Uterus (tissue), 4 donors: ENCODE results near the gene VAMP5. TPM values are rescaled to one million over a fixed set of nuclear protein-coding genes. Genes with fewer than 3 reads are reported as not detected.

Experiments
- DNase-seq, 2 donors: peaks; one replicate each; pipeline ENCODE4 v3.0.0-alpha.2; 2019 to 2020
- H3K27ac ChIP-seq, 2 donors: fragments of 200-600 bp; sonication (generic); 1 replicate in 1 of 2; 2 replicates in 1 of 2; pipeline ENCODE4 v1.5.1; 2016 to 2018
- H3K27me3 ChIP-seq, 2 donors: fragments of 200-600 bp; sonication (generic); one replicate each; pipeline ENCODE4 v1.5.1; 2018 to 2019; ENCODE audit warnings: control low read depth in 1 of 2
- H3K36me3 ChIP-seq, 2 donors: fragments of 200-600 bp; sonication (generic); one replicate each; pipeline ENCODE4 v1.5.1; 2019; ENCODE audit warnings: control low read depth in 1 of 2
- H3K4me1 ChIP-seq, 2 donors: fragments of 200-600 bp; sonication (generic); one replicate each; pipeline ENCODE4 v1.5.1; 2018 to 2019; ENCODE audit warnings: control low read depth in 1 of 2
- H3K4me3 ChIP-seq, 2 donors: fragments of 200-600 bp; sonication (generic); 1 replicate in 1 of 2; 2 replicates in 1 of 2; pipeline ENCODE4 v1.5.1; 2018 to 2019; ENCODE audit warnings: mild to moderate bottlenecking in 1 of 2
- H3K9me3 ChIP-seq, 2 donors: fragments of 200-600 bp; sonication (generic); one replicate each; pipeline ENCODE4 v1.5.1; 2019; ENCODE audit warnings: control low read depth in 1 of 2
- POLR2A ChIP-seq, 2 donors: fragments of 450-650 bp; IDR thresholded peaks; one replicate each; pipeline ENCODE4 v1.6.1; 2016; ENCODE audit warnings: antibody characterized with exemption in 2 of 2, mild to moderate bottlenecking in 1 of 2, moderate library complexity in 1 of 2
- intact Hi-C: fragments of 100-400 bp; cut with DNase I; formaldehyde crosslinking; loops from one replicate; pipeline ENCODE4 v1.15.1; 2023; ENCODE audit warnings: low total_unique reads
- total RNA-seq, 4 donors: library from RNA; depleted of rRNA in 3 of 4; stranded (reverse); fragments of >200 nt in 3 of 4; gene quantifications; one replicate each; pipeline versions ENCODE4 v1.1.0 to v1.2.4, GENCODE V29; 2014 to 2023
- TF ChIP-seq, protein P1 (sequence below), 4 experiments: fragments of 200-600 bp in 2 of 4; fragments of 450-650 bp in 2 of 4; sonication (generic) in 2 of 4; IDR thresholded peaks; one replicate each; pipeline ENCODE4 v1.5.1; 2016 to 2019; ENCODE audit warnings: antibody characterized with exemption in 4 of 4, mild to moderate bottlenecking in 2 of 4, moderate library complexity in 1 of 4
- donor health status: DM: yes; HTN: yes; CAD: no.

Gene VAMP5
- total RNA-seq, 4 donors from 2014 or later: 25.6 to 197 (median 99.5) TPM

DNA sequence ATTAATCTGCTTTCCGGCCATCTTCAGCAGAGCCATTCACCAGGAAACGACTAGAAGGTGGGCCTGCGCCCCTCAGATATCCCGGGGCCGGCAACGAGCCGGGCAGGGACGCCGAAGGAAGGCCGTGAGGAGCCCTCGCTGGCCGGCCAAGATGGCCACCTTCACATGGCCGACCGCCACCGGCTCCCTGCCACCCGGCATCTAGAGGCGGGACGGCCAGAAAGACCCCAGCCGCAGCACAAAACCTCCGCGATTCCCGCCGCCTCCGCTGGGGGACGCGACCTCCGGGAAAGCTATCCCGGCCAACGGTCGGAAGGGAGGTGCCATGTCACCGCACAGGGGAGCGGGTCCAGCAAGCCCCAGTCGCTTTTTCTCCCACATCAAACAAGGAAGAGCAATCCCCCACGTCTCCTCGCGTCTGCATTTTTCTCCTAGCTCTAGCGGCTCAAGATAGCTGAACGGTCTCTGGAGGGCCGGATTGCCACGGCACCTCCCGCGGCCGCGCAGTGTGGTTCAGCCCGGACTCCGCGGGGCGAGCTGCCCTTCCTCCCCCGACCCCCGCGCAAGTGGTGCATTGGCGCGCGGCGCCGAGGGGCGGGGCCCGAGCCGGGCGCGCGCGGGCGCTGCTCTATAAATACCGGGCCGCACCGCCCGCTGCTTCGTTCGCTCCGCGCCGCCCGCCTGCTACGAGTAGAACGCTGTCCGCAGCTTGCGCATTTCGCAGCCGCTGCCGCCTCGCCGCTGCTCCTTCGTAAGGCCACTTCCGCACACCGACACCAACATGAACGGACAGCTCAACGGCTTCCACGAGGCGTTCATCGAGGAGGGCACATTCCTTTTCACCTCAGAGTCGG is 45.5 kb upstream of the VAMP5 start, which contains the start of gene MAT2A:
Gene MAT2A, plus strand, starts transcription at position 662 of the 854 bp plus-strand sequence. Its CDS starts 120 bp downstream, at position 782.
- Histone ChIP-seq H3K4me3 (peak within 1 kb of the TSS; percentile 68 to 78), H3K9me3 (no peaks in the 10 kb centered on the region), H3K4me1 (peaks cover 0 to 11% of the 10 kb centered on the region in 2 donors), H3K27ac (peak within 1 kb of the TSS; percentile 97 to 100), H3K36me3 (no peaks in the 10 kb centered on the region), H3K27me3 (no peaks in the 10 kb centered on the region)
- TF ChIP-seq POLR2A (IDR thresholded peaks at IDR 0.05): peak; percentile 77 to 99
- TF ChIP-seq, protein P1, sequence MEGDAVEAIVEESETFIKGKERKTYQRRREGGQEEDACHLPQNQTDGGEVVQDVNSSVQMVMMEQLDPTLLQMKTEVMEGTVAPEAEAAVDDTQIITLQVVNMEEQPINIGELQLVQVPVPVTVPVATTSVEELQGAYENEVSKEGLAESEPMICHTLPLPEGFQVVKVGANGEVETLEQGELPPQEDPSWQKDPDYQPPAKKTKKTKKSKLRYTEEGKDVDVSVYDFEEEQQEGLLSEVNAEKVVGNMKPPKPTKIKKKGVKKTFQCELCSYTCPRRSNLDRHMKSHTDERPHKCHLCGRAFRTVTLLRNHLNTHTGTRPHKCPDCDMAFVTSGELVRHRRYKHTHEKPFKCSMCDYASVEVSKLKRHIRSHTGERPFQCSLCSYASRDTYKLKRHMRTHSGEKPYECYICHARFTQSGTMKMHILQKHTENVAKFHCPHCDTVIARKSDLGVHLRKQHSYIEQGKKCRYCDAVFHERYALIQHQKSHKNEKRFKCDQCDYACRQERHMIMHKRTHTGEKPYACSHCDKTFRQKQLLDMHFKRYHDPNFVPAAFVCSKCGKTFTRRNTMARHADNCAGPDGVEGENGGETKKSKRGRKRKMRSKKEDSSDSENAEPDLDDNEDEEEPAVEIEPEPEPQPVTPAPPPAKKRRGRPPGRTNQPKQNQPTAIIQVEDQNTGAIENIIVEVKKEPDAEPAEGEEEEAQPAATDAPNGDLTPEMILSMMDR (IDR thresholded peaks at IDR 0.05): peak; percentile 62 to 88 (median 68)
- intact Hi-C loops: no loop called here
- DNase-seq: peak; percentile 94 to 96

DNA sequence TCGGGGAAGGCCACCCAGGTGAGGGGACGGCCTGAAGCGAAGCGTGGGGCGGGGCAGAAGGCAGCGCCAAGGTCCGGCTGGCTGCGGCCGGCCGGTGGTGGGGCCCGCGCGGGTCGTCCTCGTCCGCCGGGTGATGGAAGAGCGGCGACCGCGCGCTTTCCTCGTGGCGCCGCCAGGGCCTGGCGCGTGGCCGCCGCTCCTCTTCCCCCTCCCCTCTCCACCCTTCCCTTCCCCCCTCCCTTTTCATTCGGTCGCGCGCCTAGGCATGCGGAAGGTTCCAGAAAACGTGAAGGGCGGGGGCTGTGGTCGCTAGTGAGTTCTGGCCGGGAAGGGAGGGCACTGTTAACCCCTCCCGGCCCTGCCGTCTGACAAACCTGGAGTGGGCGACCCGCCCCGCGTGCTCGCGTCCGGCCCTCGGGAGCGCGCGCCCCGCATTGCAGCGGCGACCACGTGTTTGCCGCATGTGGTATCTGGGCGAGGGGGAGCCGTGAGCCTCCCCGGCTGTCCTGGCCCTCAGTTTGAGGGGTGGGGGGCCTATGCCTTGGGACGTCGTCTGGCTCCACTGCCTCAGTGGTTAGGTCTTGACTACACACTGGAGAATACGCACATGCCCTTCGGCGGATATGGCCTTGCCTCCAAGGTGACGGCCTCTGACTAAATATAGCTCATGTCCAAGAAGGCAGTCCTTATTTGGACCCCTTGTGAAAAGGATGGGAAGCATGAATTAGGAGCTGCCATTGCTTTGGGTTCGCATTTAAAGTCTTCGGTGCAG is 44.7 kb upstream of the VAMP5 start:
- Histone ChIP-seq H3K4me3 (peak overlapping the region; percentile 68 to 78), H3K4me1 (peaks cover 0 to 11% of the 10 kb centered on the region in 2 donors), H3K27me3 (no peaks in the 10 kb centered on the region), H3K9me3 (no peaks in the 10 kb centered on the region), H3K27ac (peak overlapping the region; percentile 97 to 100), H3K36me3 (no peaks in the 10 kb centered on the region)
- intact Hi-C loops: no loop called here
- peak; percentile 78 to 80 for DNase-seq
- TF ChIP-seq, protein P1 (IDR thresholded peaks at IDR 0.05): no peak
- TF ChIP-seq POLR2A (IDR thresholded peaks at IDR 0.05): no peak

DNA sequence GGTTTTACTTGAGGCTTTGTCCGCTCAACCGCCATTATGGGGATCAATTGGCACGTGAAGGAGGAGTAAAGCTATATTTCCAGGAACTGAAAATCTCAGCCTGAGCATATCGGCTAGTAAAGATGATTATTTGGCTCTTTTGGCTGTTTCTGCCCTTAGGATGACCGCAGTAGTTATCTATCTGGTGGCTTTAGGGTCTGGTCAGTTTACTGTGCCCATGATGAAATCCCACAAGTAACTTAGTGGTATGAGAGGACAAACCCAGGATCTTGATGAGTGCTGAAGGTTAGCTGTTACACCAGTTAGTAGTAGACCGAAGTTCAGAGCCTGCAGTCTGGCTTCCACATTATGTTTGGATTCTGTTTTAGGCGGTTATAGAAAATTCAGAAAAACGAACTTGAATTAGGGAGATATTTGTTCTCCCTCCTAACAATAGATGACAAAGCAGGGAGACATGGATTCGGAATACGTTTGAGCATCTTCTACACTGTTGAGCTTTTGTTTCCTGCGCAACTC is 44.0 kb upstream of the VAMP5 start:
- Histone ChIP-seq H3K9me3 (no peaks in the 10 kb centered on the region), H3K27me3 (no peaks in the 10 kb centered on the region), H3K27ac (peak overlapping the region; percentile 97 to 100), H3K4me1 (peaks cover 0 to 11% of the 10 kb centered on the region in 2 donors), H3K4me3 (peak overlapping the region; percentile 68 to 78), H3K36me3 (no peaks in the 10 kb centered on the region)
- no peak for TF ChIP-seq POLR2A (IDR thresholded peaks at IDR 0.05)
- TF ChIP-seq, protein P1 (IDR thresholded peaks at IDR 0.05): no peak
- DNase-seq: no peak
- intact Hi-C loops: no loop called here

DNA sequence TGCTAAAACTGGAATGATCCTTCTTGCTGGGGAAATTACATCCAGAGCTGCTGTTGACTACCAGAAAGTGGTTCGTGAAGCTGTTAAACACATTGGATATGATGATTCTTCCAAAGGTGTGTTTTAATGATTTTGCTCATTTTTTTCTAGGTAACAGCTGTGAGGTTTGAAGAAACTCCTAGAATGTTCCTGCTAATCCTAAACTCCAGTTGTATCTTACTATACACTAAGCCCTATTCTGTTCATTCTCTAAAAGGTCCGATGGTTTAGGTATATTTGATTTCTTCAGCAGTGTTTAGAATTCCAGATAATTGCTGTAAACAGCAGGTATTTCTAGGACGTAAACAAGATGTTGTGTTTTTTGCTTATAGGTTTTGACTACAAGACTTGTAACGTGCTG is 43.0 kb upstream of the VAMP5 start:
- DNase-seq: no peak
- Histone ChIP-seq H3K27ac (peak overlapping the region; percentile 97 to 100), H3K27me3 (no peaks in the 10 kb centered on the region), H3K4me3 (peak overlapping the region; percentile 68 to 78), H3K9me3 (no peaks in the 10 kb centered on the region), H3K4me1 (peaks cover 0 to 10% of the 10 kb centered on the region in 2 donors), H3K36me3 (no peaks in the 10 kb centered on the region)
- intact Hi-C loops: no loop called here
- TF ChIP-seq POLR2A (IDR thresholded peaks at IDR 0.05): no peak
- TF ChIP-seq, protein P1 (IDR thresholded peaks at IDR 0.05): no peak
